Ureter (tissue), 1 donor: Measurements from ENCODE around the gene TRPM4. TPM values are rescaled to one million over a fixed set of nuclear protein-coding genes. Genes with fewer than 3 reads are reported as not detected.
"Not testable (repeated sequence)": the region's sequence is repeated elsewhere in the genome, so short reads cannot be mapped to it uniquely, and the experiment has no call there.

ENCODE experiments used
- DNase-seq: peaks from one replicate; pipeline ENCODE4 v3.0.0-alpha.2; 2020; ENCODE audit warnings: low spot score
- total RNA-seq: library from RNA; stranded (reverse); gene quantifications from one replicate; pipeline ENCODE4 v1.2.4, GENCODE V29; 2023
- donor health status: DM: yes; HTN: yes; CAD: no.

The TRPM4 gene
- total RNA-seq, 1 donor from 2014 or later, result 110 TPM

DNA sequence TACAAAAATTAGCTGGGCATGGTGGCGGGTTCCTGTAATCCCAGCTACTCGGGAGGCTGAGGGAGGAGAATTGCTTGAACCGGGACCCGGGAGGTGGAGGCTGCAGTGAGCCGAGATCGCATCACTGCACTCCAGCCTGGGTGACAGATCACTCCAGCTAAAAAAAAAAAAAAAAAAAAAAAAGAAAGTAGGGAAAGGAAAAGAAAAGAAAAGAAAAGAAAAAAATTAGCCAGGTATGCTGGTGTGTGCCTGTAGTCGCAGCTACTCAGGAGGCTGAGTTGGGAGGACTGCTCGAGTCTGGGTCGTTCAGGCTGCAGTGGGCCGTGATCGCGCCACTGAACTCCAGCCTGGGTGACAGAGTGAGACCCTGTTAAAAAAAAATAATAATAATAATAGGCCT lies 30.4 kb upstream of the TRPM4 start:
- not testable (repeated sequence) for DNase-seq

DNA sequence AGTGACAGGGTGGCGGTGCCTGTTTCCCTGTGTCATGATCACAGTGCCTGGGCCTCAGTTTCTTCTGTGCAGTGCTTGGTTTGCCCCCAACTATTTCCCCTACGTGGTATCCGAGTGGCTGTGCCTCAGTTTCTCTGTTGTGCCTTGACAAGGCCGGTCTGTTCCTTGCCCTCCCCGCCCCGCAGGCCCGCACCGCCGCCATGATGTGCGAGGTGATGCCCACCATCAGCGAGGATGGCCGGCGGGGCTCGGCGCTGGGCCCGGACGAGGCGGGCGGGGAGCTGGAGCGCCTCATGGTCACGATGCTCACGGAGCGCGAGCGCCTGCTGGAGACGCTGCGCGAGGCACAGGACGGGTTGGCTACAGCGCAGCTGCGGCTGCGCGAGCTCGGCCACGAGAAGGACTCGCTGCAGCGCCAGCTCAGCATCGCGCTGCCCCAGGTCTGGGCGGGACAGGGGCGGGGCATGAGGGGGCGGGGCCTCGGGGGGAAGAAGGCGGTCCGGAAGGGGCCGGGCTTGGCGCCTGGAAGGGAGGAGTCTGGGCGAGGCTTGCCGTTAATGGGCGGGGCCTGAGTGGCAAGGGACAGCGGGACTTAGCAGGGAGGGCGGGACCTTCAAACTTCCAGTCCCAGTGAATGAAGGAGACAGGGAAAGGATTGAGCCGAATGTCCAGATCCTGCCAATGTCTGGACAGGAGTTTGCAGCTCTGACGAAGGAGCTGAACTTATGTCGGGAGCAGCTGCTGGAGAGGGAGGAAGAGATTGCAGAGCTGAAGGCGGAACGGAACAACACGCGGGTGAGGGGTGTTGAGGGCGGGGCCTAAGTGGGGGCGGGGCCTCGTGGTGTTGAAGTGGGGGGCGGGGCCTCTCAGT lies 29.7 kb upstream of the TRPM4 start:
- DNase-seq, result peak; percentile 97

DNA sequence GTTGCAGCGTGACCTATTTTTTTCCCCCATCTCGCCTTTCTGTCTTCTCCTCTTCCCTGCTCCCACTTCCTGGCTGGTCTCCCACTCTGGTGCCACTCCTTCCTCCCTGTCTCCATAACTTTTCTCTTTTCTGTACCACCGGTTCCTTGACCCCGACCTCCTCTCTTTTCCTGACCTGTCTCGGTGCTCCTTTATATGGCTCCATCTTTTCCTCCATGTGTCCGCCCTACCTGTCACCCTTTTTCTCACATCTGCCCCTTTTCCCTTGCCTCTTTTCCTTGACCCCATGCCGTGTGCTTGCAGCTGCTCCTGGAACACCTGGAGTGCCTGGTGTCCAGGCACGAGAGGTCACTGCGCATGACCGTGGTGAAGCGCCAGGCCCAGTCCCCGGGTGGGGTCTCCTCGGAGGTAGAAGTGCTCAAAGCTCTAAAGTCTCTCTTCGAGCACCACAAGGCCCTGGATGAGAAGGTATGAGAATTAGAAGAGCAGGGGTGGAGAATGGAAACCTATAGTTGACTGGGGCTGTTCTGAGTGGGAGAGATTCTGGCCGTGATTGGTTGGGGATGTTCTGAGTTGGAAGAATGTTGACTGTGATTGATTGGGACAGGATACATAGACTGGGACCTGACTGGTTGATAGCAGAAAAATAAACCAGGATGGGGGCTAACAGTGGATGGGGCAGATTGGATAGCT lies 28.9 kb upstream of the TRPM4 start:
- no peak for DNase-seq

DNA sequence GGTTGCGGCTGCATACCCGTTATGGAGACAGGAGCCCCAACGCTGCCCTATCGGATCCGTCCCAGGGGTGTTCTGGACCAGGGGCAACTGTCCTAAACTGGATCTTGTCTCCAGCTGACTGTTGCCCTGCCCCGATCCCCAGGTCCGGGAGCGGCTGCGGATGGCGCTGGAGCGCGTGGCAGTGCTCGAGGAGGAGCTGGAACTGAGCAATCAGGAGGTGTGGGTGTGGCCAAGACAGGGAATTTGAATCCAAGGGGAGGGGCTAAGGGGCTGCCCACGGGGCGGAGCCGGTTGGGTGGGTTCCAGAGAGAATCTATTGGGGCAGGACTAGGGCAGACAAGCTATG lies 28.4 kb upstream of the TRPM4 start:
- DNase-seq, result no peak

DNA sequence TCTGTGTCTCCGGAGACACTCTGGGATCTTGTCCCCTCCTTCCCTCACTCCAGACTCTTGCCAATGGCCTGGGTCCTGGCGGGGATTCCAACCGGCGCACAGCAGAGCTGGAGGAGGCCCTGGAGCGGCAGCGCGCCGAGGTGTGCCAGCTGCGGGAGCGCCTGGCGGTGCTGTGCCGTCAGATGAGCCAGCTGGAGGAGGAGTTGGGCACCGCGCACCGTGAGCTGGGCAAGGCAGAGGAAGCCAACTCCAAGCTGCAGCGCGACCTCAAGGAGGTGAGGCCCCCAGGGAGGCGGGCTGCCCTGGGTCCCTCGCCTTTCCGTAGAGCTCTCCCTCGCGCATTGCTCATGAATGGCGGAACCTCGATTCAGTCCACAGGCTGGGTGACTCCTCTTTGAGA lies 27.3 kb upstream of the TRPM4 start:
- no peak for DNase-seq

DNA sequence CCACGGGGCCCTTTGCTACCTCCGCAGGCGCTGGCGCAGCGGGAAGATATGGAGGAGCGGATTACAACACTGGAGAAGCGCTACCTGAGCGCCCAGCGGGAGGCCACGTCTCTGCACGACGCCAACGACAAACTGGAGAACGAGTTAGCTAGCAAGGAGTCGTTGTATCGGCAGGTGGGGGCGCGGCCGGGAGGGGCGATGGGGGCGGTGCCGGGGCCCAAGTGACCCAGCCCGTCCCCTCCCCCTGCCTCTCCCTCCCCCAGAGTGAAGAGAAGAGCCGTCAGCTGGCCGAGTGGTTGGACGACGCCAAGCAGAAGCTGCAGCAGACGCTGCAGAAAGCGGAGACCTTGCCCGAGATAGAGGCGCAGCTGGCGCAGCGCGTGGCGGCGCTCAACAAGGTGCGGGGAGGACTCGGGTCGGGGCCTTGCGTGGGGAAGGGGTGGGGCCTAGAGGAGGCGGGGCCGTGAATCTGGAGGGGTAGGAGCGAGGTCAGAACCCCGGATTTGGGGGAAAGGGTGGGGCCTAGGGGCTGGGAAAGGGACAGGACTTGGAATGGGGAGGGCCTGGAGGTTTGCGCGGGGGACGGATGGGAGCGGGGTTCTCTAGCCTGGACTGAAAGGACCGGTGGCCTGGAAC lies 24.5 kb upstream of the TRPM4 start:
- DNase-seq, result no peak

DNA sequence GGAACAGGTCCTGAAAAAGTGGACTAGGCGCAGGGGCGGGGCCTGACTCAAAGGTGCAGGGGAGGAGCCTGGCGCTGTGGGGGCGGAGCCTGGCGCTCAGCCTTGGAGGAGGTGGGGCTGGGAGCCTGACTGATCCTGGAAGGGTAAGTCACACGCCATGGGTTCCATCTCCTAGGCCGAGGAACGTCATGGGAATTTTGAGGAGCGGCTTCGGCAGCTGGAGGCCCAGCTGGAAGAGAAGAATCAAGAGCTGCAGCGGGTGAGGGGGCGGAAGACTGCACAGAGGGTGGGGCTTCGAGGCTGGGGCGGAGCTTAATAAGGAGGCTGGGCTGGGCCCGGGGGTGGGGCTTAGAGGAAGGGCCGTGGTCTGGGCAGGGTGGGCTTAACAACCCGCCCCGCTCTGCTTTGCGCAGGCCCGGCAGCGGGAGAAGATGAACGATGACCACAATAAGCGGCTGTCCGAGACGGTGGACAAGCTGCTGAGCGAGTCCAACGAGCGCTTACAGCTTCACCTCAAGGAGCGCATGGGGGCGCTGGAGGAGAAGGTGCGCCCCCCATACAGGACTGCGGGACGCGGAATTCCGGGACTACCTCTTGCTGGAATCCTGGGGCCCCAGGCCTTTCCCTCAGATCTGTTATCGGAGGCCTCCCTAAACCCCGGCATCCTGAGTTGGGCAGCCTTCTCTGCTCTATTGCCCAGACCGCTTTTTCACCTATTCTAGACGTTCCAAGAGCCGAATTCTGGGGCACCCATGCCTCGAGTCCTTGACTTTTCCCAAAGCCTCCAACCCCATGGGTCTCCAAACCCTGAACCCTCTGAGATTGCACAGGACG lies 23.8 kb upstream of the TRPM4 start:
- peak; percentile 85 for DNase-seq

DNA sequence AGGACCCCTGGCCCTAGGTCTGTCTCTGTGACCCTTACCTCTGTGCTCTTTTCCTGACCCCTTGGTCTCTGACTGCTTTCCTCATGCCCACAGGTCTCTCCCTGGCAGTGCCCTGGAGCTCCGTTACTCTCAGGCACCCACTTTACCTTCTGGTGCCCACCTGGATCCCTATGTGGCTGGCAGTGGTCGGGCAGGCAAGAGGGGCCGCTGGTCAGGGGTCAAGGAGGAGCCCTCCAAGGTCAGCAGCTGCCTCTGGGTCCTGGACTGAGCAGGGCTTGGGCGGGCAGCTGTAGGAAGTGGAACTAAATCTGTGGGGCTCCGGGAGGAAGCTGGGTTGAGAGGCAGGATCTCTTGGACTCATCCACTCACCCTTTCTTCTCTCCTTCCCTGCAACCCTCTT lies 21.9 kb upstream of the TRPM4 start:
- DNase-seq, result no peak

DNA sequence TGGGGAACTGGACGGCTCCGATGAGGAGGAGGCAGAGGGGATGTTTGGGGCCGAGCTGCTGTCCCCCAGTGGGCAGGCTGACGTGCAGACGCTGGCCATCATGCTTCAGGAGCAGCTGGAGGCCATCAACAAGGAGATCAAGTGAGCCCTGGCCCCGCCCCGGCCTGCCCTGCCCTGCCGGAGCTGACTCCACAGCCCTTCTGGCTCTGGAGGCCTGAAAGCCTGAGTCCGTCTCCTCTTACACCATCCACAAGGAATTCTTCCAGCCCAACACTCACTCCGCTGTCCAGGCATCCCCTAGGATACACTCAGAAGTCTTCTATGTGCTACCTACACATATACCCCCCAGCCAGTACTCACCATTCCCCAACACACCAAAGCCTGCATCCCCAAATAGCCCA lies 20.8 kb upstream of the TRPM4 start:
- no peak for DNase-seq

DNA sequence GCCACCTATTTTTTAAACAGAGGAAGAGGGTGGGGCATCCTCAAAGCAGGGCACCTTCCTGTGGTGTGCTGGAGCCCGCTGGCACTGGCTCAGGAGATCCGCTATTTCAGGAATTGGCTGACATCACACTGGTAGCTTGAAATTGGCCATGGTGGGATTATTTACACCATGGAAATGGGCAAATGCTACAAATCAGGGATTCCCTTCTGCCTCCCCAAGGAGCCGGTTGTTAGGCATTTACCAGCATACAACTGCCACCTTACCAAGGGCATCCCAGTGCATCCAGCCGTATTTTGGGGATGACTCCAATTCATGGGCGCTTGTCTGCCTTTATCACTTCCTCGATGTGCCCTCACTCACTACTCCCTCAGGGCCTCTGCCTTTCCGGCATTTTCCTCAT lies 16.6 kb upstream of the TRPM4 start:
- DNase-seq, result no peak

DNA sequence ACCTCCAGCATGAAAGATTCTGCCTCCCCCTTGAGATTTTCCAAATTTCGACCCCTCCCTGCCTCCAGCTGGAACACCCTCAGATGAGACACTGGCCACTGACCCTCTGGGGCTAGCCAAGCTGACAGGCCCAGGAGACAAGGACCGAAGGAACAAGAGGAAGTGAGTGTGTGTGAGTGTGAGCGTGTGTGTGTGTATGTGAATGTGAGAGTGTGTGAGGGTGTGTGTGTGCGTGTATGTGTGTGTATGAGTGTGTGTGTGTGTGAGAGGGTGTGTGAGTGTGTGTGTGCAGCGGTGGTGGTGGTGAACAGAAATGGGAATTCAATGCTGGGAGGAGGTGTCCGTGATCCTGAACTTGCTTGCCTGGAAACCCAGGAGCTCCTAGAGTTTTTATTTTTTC lies 16.2 kb upstream of the TRPM4 start:
- DNase-seq, result no peak

DNA sequence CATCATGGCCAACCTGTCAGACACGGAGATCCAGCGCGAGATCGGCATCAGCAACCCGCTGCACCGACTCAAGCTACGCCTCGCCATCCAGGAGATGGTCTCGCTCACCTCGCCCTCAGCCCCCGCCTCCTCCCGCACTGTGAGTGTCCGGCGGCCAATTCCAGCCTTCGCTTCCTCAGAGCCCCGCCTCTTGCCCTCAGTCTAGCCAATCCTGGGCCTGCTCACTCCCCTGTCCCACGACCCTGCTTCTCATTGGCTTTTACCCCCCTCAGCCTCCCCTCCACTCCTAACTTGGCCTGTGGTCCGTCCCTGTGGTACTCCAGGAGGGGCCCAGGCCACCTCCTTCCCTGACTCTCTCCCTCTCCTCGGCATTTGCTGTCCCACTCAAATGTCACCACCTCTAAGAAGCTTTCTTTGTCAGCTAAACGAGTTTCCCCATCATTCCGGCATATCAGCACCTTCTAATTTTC lies 14.7 kb upstream of the TRPM4 start:
- peak; percentile 88 for DNase-seq

DNA sequence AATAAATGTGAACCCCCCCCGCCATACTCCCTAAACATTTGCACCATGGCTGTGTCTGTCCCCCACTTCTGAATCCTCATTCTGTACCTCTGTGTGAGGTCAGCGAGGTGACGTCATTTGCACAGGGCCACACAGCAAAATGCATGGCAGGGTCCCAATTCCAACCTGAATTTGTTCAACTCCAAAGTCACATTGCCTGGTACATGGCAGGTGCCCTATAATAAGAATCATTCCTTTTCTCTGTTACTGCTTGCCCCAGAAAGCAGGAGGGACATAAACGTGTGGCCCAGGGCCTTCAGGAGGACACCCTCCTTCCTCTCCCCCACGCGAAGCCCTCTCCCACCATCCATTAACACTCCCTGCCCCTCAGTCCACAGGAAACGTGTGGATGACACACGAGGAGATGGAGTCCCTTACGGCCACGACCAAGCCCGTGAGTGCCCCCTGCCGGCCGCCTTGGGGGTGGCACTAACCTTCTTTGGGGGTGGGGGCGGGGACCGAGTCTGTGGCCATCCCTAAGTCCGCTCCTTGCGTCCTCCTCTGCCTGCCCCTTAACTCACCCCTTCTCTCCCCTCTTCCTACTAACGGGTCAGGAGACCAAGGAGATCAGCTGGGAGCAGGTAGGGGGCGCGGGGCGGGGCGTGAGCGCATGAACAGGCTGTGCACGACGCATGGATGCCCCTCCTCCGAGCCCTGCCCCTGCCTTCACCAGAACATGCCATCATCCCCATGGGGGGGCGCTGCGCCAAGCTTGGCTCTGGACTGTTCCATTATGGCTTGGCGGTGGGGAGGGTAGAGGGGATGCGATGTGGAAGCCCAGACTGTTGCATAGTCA lies 11.8 kb upstream of the TRPM4 start:
- peak; percentile 78 for DNase-seq

DNA sequence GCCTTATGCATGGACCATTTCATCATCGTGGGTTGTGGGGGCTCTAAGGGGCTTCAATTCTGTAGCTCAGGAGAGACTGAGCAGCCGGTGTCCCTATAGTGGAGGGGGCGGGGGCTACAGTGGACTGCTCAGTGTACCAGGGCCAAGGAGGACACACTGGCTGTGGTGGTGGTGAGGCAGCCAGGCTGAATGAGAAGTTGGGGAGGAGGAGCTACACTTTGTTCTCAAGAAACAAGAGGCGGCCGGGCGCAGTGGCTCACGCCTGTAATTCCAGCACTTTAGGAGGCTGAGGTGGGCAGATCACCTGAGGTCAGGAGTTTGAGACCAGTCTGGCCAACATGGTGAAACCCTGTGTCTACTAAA lies 11.2 kb upstream of the TRPM4 start:
- not testable (repeated sequence) for DNase-seq

DNA sequence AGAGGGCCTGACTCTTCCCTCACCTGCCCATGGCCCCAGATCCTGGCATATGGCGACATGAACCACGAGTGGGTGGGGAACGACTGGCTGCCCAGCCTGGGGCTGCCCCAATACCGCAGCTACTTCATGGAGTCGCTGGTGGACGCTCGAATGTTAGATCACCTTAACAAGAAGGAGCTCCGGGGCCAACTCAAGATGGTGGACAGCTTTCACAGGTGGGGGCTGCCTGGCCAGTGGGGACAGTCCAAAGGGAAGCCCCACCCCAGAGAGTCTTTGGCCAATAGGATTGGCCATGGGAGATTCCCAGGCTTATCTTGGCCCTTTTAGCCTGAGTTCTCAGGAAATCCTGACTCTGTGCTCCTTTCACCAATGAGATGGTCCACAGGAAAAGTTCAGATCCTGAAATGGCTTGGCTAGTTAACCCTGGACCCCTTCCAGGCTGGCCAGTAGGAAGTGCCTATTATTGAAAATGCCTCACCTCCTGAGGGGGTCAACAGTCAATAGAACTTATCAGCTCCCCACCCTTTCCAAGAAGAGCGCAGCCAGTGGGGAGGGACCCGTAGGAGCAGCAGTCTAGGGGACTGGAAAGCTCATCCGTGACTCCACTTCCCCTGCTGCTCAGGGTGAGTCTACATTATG lies 9.4 kb upstream of the TRPM4 start:
- DNase-seq, result no peak

DNA sequence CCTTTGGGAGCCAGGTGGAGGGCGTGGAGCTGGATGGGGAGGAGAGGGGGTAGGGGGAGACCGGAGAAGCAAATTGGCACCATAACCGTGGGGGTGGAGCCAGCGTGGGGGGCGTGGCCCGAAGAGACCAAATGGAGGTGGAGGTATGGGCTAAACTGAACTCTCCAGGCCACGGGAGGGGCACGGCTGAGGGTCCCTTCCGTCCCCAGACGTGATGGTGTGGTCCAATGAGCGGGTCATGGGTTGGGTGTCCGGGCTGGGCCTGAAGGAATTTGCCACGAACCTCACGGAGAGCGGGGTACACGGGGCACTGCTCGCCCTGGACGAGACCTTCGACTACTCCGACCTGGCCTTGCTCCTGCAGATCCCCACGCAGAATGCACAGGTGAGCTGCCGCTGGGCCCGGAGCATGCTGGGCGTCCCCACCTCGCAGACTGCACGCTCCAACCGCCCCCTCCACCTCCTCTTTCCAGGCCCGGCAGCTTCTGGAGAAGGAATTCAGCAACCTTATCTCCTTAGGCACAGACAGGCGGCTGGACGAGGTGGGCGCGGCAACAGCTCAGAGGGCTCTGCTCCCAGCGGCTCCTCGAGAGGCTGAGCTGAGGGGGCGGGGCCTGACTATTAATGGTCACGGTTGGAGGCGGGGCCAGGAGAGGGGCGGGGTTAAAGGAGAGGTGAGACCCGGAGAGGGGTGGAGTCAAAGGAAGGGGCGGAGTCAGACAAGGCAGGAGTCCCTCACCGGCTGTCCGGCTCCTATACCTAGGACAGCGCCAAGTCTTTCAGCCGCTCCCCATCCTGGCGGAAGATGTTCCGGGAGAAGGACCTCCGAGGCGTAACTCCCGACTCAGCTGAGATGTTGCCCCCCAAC lies 8.6 kb upstream of the TRPM4 start:
- DNase-seq, result peak; percentile 99

DNA sequence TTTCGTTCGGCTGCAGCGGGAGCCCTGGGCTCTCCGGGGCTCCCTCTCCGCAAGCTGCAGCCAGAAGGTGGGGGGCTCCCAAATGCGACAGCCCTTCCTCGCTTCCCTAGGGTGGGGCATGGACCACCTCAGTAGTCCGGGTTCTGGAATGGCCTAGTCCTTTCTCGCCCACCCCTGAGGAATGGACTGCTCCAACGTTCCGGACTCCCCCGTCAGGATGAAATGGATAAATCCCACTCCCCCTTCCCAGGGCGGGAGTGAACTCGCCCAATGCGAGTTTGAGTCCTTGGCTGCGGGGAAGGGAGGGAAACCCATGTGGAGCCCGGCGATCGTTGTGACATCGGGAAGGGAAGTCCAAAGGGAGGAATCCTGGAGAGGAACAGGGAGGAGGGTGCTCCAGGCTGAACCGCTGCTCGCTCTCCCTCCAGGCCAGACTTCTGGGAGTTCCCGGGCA lies 7.9 kb upstream of the TRPM4 start:
- DNase-seq, result peak; percentile 79

DNA sequence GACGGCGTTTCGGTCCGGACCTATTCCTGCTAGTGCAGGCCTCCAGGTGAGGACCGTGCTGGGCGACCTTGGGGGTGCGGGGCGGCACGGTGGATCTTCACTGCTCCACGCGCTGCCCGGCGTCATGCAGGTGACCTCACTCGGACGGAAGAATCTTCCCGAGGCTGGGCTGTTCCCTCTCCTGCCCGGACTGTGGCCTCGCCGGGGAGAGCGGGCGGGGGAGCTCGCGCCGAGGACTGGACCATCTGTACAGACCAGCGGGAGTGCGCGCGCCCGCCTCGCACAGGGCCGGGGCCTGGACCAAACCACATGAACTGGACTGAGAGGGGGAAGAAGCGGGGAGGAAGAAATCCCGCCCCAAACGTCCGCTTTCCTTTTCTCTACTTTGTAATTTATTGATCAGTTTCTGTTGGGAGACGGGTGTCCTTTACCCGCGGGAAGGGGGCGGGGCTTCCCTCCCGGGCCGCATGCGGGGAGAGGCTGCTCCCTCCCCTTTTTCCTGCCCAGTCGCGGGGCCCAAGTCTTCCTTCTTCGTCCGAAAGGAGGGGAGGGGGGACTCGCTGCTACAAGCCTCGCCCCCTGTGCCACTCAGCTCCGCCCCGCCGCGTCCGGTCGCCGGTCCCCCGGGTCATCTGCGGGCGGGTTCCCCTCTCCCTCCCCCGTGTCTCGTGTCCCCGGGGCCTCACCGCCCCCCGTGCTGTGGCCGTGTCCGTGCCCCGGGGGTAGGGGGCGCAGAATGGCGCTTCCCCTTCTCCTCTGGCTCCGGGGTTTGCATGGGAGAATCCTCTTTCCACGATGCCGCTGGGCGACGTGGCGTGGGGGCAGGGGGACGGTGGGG lies 7.3 kb upstream of the TRPM4 start:
- DNase-seq, result peak; percentile 89

DNA sequence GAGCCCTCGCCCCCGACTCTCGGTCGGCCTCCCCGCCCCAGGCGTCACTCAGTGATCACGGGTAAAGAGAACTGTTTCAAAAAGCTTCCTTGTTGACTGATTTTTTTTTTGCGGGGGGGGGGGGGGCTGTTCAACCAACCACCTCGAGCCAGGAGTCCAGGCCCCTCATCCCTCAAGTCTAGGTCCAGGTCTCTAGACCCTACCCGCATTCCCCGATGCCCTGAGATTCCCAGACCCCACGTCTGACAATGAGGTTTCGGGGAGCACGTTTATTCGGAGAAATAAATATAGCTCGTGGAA lies 6.7 kb upstream of the TRPM4 start:
- DNase-seq, result no peak
